Measurements from ENCODE around the gene EPHB2. TPM values are rescaled to one million over a fixed set of nuclear protein-coding genes. Genes with fewer than 3 reads are reported as not detected.
A peak's percentile ranks its signal among the peaks of the same experiment; 100 is the strongest.

EPHB2 gene
- total and polyA plus RNA-seq, 2 of the 13 experiments (the other 11 are each of a cell fraction or from before 2014, with no cell fraction given) = 0.03 to 0.11 TPM

- Histone ChIP-seq H3K27ac (ENCODE audit: extremely low read length, insufficient read depth, low read length) (no peak overlapping the region), H3K27me3 (ENCODE audit: control insufficient read depth in 1 of 2, insufficient read depth in 2 of 2, low read length in 2 of 2) (peaks cover 0 to 2% of the 10 kb centered on the region in 2 experiments; a peak in 1 of 5 replicates), H3K4me3 (replicated peaks in 1 of 3; ENCODE audit: insufficient read depth in 1 of 3, low read depth in 2 of 3, low read length in 3 of 3) (no peak overlapping the region), H3K9ac (ENCODE audit: insufficient read depth, low read depth, low read length) (no peak overlapping the region), H3K9me3 (ENCODE audit: low read length) (no peaks in the 10 kb centered on the region), H4K20me1 (ENCODE audit: insufficient read depth, low read length) (no peaks in the 10 kb centered on the region), H2AFZ (ENCODE audit: low read length) (no peak overlapping the region), H3K36me3 (replicated peaks in 1 of 2; ENCODE audit: control insufficient read depth in 1 of 2, insufficient read depth in 2 of 2, low read length in 2 of 2) (no peaks in the 10 kb centered on the region), H3K79me2 (ENCODE audit: insufficient read depth, low read length) (no peaks in the 10 kb centered on the region), H3K4me2 (ENCODE audit: low read depth, low read length) (no peak overlapping the region), H3K4me1 (ENCODE audit: insufficient read depth, low read length) (0 out of 2 replicates have a peak, but pooled peaks cover 4% of the 10 kb centered on the region)
- no peak for DNase-seq (ENCODE audit: low spot score)
- CTCF ChIA-PET (ENCODE audit: low intra/inter-chr PET ratio, low total read pairs) = no interaction called here
- POLR2A ChIA-PET = no interaction called here
- in situ Hi-C loops (cut with HindIII; ENCODE audit: extremely low pct_ligation_motif_present, low pct_unique_long_range_greater_than_20kb) (no loop called here), intact Hi-C loops (cut with micrococcal nuclease; ENCODE audit: unreplicated experiment) (no loop called here)
- BruUV-seq (replicated peaks) = no TSS peak
- no peak for ATAC-seq
- FAIRE-seq = no peak
- TF ChIP-seq MLLT10 (CRISPR knock-in tag; IDR thresholded peaks at IDR 0.05) (no peak), ZNF768 (CRISPR knock-in tag; IDR thresholded peaks at IDR 0.05) (peak; percentile 18; the same call in 1 of the 2 replicates)
- WGBS (ENCODE audit: low lambda C conversion rate) = 0% methylated on average over 5 of the region's 5 CpGs
Observed at GRCh38 chr1:22749919-22750684, 39.5 kb downstream of the EPHB2 start.

DNA sequence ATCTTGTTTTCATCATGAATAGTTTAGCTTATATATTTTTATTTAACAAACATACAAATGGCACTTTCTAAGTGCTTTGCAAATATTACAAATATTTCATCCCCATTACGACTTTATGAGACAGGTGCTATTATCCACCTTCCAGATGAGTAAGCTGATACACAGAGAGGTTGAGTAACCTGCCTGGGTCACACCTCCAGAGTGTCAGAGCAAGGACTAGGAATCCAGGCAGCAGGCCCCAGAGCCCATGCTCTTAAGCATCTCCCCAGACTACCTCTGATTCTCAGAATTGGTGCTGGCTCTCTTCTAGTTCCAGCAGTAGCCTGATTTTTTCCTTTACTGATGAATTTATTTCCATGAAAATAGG is 40.0 kb downstream of the EPHB2 start:
- ATAC-seq = no peak
- Histone ChIP-seq H3K36me3 (replicated peaks in 1 of 2; ENCODE audit: control insufficient read depth in 1 of 2, insufficient read depth in 2 of 2, low read length in 2 of 2) (no peaks in the 10 kb centered on the region), H3K4me3 (replicated peaks in 1 of 3; ENCODE audit: insufficient read depth in 1 of 3, low read depth in 2 of 3, low read length in 3 of 3) (no peak overlapping the region), H3K4me2 (ENCODE audit: low read depth, low read length) (no peak overlapping the region), H3K27ac (ENCODE audit: extremely low read length, insufficient read depth, low read length) (no peak overlapping the region), H4K20me1 (ENCODE audit: insufficient read depth, low read length) (no peaks in the 10 kb centered on the region), H3K4me1 (ENCODE audit: insufficient read depth, low read length) (0 out of 2 replicates have a peak, but pooled peaks cover 4% of the 10 kb centered on the region), H3K79me2 (ENCODE audit: insufficient read depth, low read length) (no peaks in the 10 kb centered on the region), H2AFZ (ENCODE audit: low read length) (no peak overlapping the region), H3K27me3 (ENCODE audit: control insufficient read depth in 1 of 2, insufficient read depth in 2 of 2, low read length in 2 of 2) (peaks cover 0 to 2% of the 10 kb centered on the region in 2 experiments; a peak in 1 of 5 replicates), H3K9me3 (ENCODE audit: low read length) (no peaks in the 10 kb centered on the region), H3K9ac (ENCODE audit: insufficient read depth, low read depth, low read length) (no peak overlapping the region)
- WGBS (ENCODE audit: low lambda C conversion rate) = 0% methylated on average over 1 of the region's 1 CpG
- DNase-seq (ENCODE audit: low spot score) = no peak
- in situ Hi-C loops (cut with HindIII; ENCODE audit: extremely low pct_ligation_motif_present, low pct_unique_long_range_greater_than_20kb) = no loop called here
- no peak for TF ChIP-seq ZNF746 (CRISPR knock-in tag; IDR thresholded peaks at IDR 0.05)
- BruUV-seq (replicated peaks) = no TSS peak
- no peak for FAIRE-seq
- ChIA-PET POLR2A (no interaction called here), CTCF (ENCODE audit: low intra/inter-chr PET ratio, low total read pairs) (no interaction called here)
- intact Hi-C loops (cut with micrococcal nuclease; ENCODE audit: unreplicated experiment) = no loop called here

Measured in HepG2 (cell line).